Heart right ventricle (tissue), 16 donors: ENCODE data around the gene XPO6. TPM values are rescaled to one million over a fixed set of nuclear protein-coding genes. Genes with fewer than 3 reads are reported as not detected.
A peak's percentile ranks its signal among the peaks of the same experiment; 100 is the strongest.

Experiments used
- ATAC-seq, 8 donors: fragments of 200-7000 bp; cut with Tn5 transposase; one replicate each; pipeline ENCODE4 v1.9.1; 2020; ENCODE audit warnings: mild to moderate bottlenecking in 8 of 8, moderate library complexity in 8 of 8, moderate number of reproducible peaks in 1 of 8
- DNase-seq, 2 donors: peaks; one replicate each; pipeline ENCODE4 v3.0.0-alpha.2; 2020
- H3K27ac ChIP-seq, 10 donors: fragments of 200-600 bp; sonication (generic) in 2 of 10; one replicate each; pipeline versions ENCODE4 v1.5.0 to v1.8.0; 2020 to 2022; ENCODE audit warnings: mild to moderate bottlenecking in 3 of 10
- H3K27me3 ChIP-seq, 7 donors: fragments of 200-600 bp; one replicate each; pipeline ENCODE4 v1.8.0; 2021 to 2022; ENCODE audit warnings: mild to moderate bottlenecking in 2 of 7
- H3K36me3 ChIP-seq, 9 donors: fragments of 200-600 bp; sonication (generic) in 1 of 9; one replicate each; pipeline versions ENCODE4 v1.5.0 to v1.8.0; 2020 to 2022; ENCODE audit warnings: mild to moderate bottlenecking in 2 of 9
- H3K4me1 ChIP-seq, 9 donors: fragments of 200-600 bp; sonication (generic) in 1 of 9; one replicate each; pipeline versions ENCODE4 v1.5.0 to v1.8.0; 2020 to 2022; ENCODE audit warnings: mild to moderate bottlenecking in 4 of 9
- H3K4me3 ChIP-seq, 10 donors: fragments of 200-600 bp; sonication (generic) in 2 of 10; one replicate each; pipeline versions ENCODE4 v1.5.0 to v1.8.0; 2020 to 2022; ENCODE audit warnings: mild to moderate bottlenecking in 7 of 10, moderate library complexity in 2 of 10
- H3K9me3 ChIP-seq, 11 donors: fragments of 200-600 bp in 10 of 11; sonication (generic) in 2 of 11; one replicate each; pipeline versions ENCODE4 v1.5.0 to v1.8.0; 2013 to 2022; ENCODE audit warnings: mild to moderate bottlenecking in 2 of 11, control low read depth in 1 of 11, moderate library complexity in 1 of 11
- CTCF ChIP-seq, 9 donors: fragments of 200-600 bp; sonication (generic) in 2 of 9; IDR thresholded peaks; one replicate each; pipeline versions ENCODE4 v1.5.0 to v1.8.0; 2021 to 2022; ENCODE audit warnings: antibody characterized with exemption in 9 of 9, mild to moderate bottlenecking in 5 of 9, moderate library complexity in 1 of 9
- WGBS, 2 donors: extraction: QIAGEN DNeasy Blood & Tissue Kit; methylation state at CpG; one replicate each; pipeline ENCODE4 v1.1.7; 2013; ENCODE audit warnings: inconsistent platforms in 1 of 2; 5-methylcytosine and 5-hydroxymethylcytosine counted together
- intact Hi-C, 10 donors: fragments of 100-400 bp; cut with DNase I; formaldehyde crosslinking; loops; one replicate each; pipeline versions ENCODE4 v1.11.1 to v1.14.2; 2022
- polyA plus RNA-seq, 2 donors: library from polyadenylated mRNA; stranded (reverse); fragments of 200-250 nt; gene quantifications; one replicate each; pipeline ENCODE4 v1.2.3, GENCODE V29; 2013
- total RNA-seq, 10 donors: library from RNA; stranded (reverse); fragmentation: NEBNext Ultra II Directional in 3 of 10; extraction: Animal tissue kit (Norgen Biotek cat#: 25700) in 3 of 10; gene quantifications; one replicate each; pipeline versions ENCODE4 v1.2.1 to v1.2.4, GENCODE V29; 2021 to 2023
- donor health status: Arrhythmogenic right ventricular cardiomyopathy.
- donor health status: ischemic (EF 13 %, LVEDD 7.1; RV severe dilation, severe dysfunction).
- donor health status: healthy with polysubstance abuse.
- donor health status: DM: no; HTN: yes; CAD: no.
- donor health status: DM: no; HTN: no; CAD: no.
- donor health status: ischemic (EF 25% LVEDD 6.9; RV normal size, moderate dysfunction).
- donor health status: ischemic (EF 25% LVEDD 5.7; RV mildly dilated, moderate dysfunction).
- donor health status: healthy.
- donor health status: DM: yes; HTN: yes; CAD: no.
- donor health status: Ischemic cardiomyopathy.
- donor health status: ischemic (EF 35%, LVEDD 5.7; RV mildly dilated, moderate dysfunction).
- donor health status: nonischemic (EF 11% LVEDD 7.7; RV severe dilation, severe dysfunction).
- donor health status: DM: yes; HTN: yes; CAD: no.
- donor health status: PGD.
- donor health status: ischemic (EF 29% LVEDD 5.4; RV normal size, mild dysfunction).
- donor health status: nonischemic (EF 23%, LVEDD 6.1; RV moderate dilation, normal function).

XPO6 gene
- total and polyA plus RNA-seq, 12 donors, result 22.1 to 41.8 (median 29.3) TPM

GRCh38 chr16:28166394-28167208 is 45.2 kb downstream of the XPO6 start:
- H3K27ac ChIP-seq, result peak overlapping the region in 1 of 10 donors; percentile 82
- DNase-seq (no peak), ATAC-seq (no peak)
- TF ChIP-seq CTCF (IDR thresholded peaks at IDR 0.05), result no peak
- H3K4me3 ChIP-seq, result no peak overlapping the region
- peaks cover 0 to 48% (median 0%) of the 10 kb centered on the region in 9 donors for H3K4me1 ChIP-seq
- intact Hi-C loops, result no loop called here
- WGBS, 2 donors, result 91 to 93% methylated on average over 5 of the region's 5 CpGs
- peaks cover 0 to 80% (median 22%) of the 10 kb centered on the region in 9 donors for H3K36me3 ChIP-seq
- no peaks in the 10 kb centered on the region for H3K27me3 ChIP-seq
- H3K9me3 ChIP-seq, result no peaks in the 10 kb centered on the region

GRCh38 chr16:28165598-28165997 is 46.2 kb downstream of the XPO6 start:
- WGBS, 2 donors, result 79 to 82% methylated on average over 1 of the region's 1 CpG
- peaks cover 0 to 58% (median 0%) of the 10 kb centered on the region in 9 donors for H3K4me1 ChIP-seq

GRCh38 chr16:28164140-28164539 is 47.6 kb downstream of the XPO6 start:
- Histone ChIP-seq H3K9me3 (no peaks in the 10 kb centered on the region), H3K4me1 (peaks cover 0 to 68% (median 0%) of the 10 kb centered on the region in 9 donors), H3K27me3 (no peaks in the 10 kb centered on the region), H3K36me3 (peaks cover 0 to 65% (median 15%) of the 10 kb centered on the region in 9 donors), H3K27ac (peak overlapping the region in 3 of 10 donors; percentile 16 to 82 (median 53)), H3K4me3 (no peak overlapping the region)
- DNase-seq (no peak), ATAC-seq (peak in 5 of 8 donors; percentile 20 to 45 (median 26))
- intact Hi-C loops, result no loop called here
- 74 to 87% methylated on average over 2 of the region's 2 CpGs for WGBS, 2 donors
- no peak for TF ChIP-seq CTCF (IDR thresholded peaks at IDR 0.05)

More at GRCh38 chr16:28165598-28165997, 46.2 kb downstream of the XPO6 start:
- ATAC-seq (peak in 1 of 8 donors; percentile 30), DNase-seq (no peak)
- peaks cover 0 to 80% (median 22%) of the 10 kb centered on the region in 9 donors for H3K36me3 ChIP-seq
- no peak for TF ChIP-seq CTCF (IDR thresholded peaks at IDR 0.05)
- H3K27ac ChIP-seq, result peak overlapping the region in 1 of 10 donors; percentile 82
- H3K27me3 ChIP-seq, result no peaks in the 10 kb centered on the region
- intact Hi-C loops, result no loop called here
- no peaks in the 10 kb centered on the region for H3K9me3 ChIP-seq
- no peak overlapping the region for H3K4me3 ChIP-seq

- Histone ChIP-seq H3K4me3 (no peak overlapping the region), H3K27me3 (no peaks in the 10 kb centered on the region), H3K27ac (peak overlapping the region in 3 of 10 donors; percentile 16 to 82 (median 53)), H3K9me3 (no peaks in the 10 kb centered on the region), H3K4me1 (peaks cover 0 to 73% (median 2%) of the 10 kb centered on the region in 9 donors), H3K36me3 (peaks cover 0 to 61% (median 12%) of the 10 kb centered on the region in 9 donors)
- 78 to 80% methylated on average over 4 of the region's 4 CpGs for WGBS, 2 donors
- no peak for TF ChIP-seq CTCF (IDR thresholded peaks at IDR 0.05)
- intact Hi-C loops, result no loop called here
- ATAC-seq (peak in 1 of 8 donors; percentile 15), DNase-seq (no peak)
These were observed 48.1 kb downstream of the XPO6 start for GRCh38 chr16:28163699-28164098.
